Measurements from ENCODE around the gene TTC8.

- TF ChIP-seq CTCF (IDR thresholded peaks at IDR 0.05; ENCODE audit: low read depth, low read length, missing input control) = no peak
- no peak for TF ChIP-seq YY1 (IDR thresholded peaks at IDR 0.05)
- TF ChIP-seq FOXA1 (IDR thresholded peaks at IDR 0.05) = no peak
- no peak for TF ChIP-seq GABPA (IDR thresholded peaks at IDR 0.05 in 1 of 2, conservative IDR thresholded peaks at IDR 0.05 in 1 of 2)
- TF ChIP-seq RAD21 (IDR thresholded peaks at IDR 0.05) = no peak
- no peak for TF ChIP-seq TAF1 (conservative IDR thresholded peaks at IDR 0.05)
- no peak for TF ChIP-seq FOXA2 (IDR thresholded peaks at IDR 0.05)
- TF ChIP-seq MAX (IDR thresholded peaks at IDR 0.05) = no peak
- TF ChIP-seq HNF4A (conservative IDR thresholded peaks at IDR 0.05) = no peak
Measured at GRCh38 chr14:88852632-88853031, 28.2 kb downstream of the TTC8 start.

Measured in liver (tissue), 3 donors.